Skeletal muscle satellite cell (primary cell): ENCODE results near the gene CCNJL.

Experiments used
- H3K27me3 ChIP-seq: 2 replicates; pipeline ENCODE4 v1.7.0; 2013; ENCODE audit warnings: low read length; ENCODE audit not compliant: control insufficient read depth, insufficient read depth
- H3K36me3 ChIP-seq: 2 replicates; pipeline ENCODE4 v1.7.0; 2013; ENCODE audit warnings: mild to moderate bottlenecking, control low read depth, low read length; ENCODE audit not compliant: insufficient read depth
- H3K4me1 ChIP-seq: 2 replicates; pipeline ENCODE4 v1.7.0; 2013; ENCODE audit warnings: low read length; ENCODE audit not compliant: control insufficient read depth, insufficient read depth
- H3K4me2 ChIP-seq: 2 replicates; pipeline ENCODE4 v1.7.0; 2013; ENCODE audit warnings: mild to moderate bottlenecking, low read length
- H3K4me3 ChIP-seq: 2 replicates; pipeline ENCODE4 v1.7.0; 2013; ENCODE audit warnings: low read length
- H3K9ac ChIP-seq: 2 replicates; pipeline ENCODE4 v1.7.0; 2013; ENCODE audit warnings: mild to moderate bottlenecking, low read depth, low read length, moderate library complexity
- H3K9me3 ChIP-seq: replicated peaks from 2 replicates; pipeline ENCODE4 v1.7.0; 2013; ENCODE audit warnings: mild to moderate bottlenecking, control low read depth, low read length

The CCNJL gene

GRCh38 chr5:160306696-160307095 lies 5.7 kb downstream of the CCNJL start:
- Histone ChIP-seq H3K27me3 (no peaks in the 10 kb centered on the region), H3K4me1 (peaks cover 4% of the 10 kb centered on the region), H3K4me2 (no peak overlapping the region), H3K36me3 (peaks cover 3% of the 10 kb centered on the region), H3K4me3 (no peak overlapping the region), H3K9ac (no peak overlapping the region), H3K9me3 (no peaks in the 10 kb centered on the region)

- Histone ChIP-seq H3K27me3 (no peaks in the 10 kb centered on the region), H3K4me3 (no peak overlapping the region), H3K9ac (no peak overlapping the region), H3K36me3 (peaks cover 3% of the 10 kb centered on the region), H3K4me1 (no peaks in the 10 kb centered on the region), H3K4me2 (no peak overlapping the region), H3K9me3 (no peaks in the 10 kb centered on the region)
Observed at GRCh38 chr5:160305319-160305718, 7.0 kb downstream of the CCNJL start.

- no peaks in the 10 kb centered on the region for H3K27me3 ChIP-seq
- no peaks in the 10 kb centered on the region for H3K4me1 ChIP-seq
- no peak overlapping the region for H3K4me2 ChIP-seq
- no peak overlapping the region for H3K4me3 ChIP-seq
- H3K9me3 ChIP-seq, result no peaks in the 10 kb centered on the region
- H3K36me3 ChIP-seq, result no peaks in the 10 kb centered on the region
- H3K9ac ChIP-seq, result no peak overlapping the region
Observed at GRCh38 chr5:160303690-160304089, 8.7 kb downstream of the CCNJL start.

- Histone ChIP-seq H3K4me3 (no peak overlapping the region), H3K9ac (no peak overlapping the region), H3K4me2 (no peak overlapping the region), H3K36me3 (no peaks in the 10 kb centered on the region), H3K27me3 (no peaks in the 10 kb centered on the region), H3K9me3 (no peaks in the 10 kb centered on the region), H3K4me1 (no peaks in the 10 kb centered on the region)
Observed at GRCh38 chr5:160298189-160298588, 14.2 kb downstream of the CCNJL start.

- Histone ChIP-seq H3K27me3 (no peaks in the 10 kb centered on the region), H3K4me2 (no peak overlapping the region), H3K4me3 (no peak overlapping the region), H3K9me3 (no peaks in the 10 kb centered on the region), H3K36me3 (no peaks in the 10 kb centered on the region), H3K9ac (no peak overlapping the region), H3K4me1 (no peaks in the 10 kb centered on the region)
Observed at GRCh38 chr5:160297776-160298175, 14.6 kb downstream of the CCNJL start.

- H3K36me3 ChIP-seq, result no peaks in the 10 kb centered on the region
- H3K9ac ChIP-seq, result no peak overlapping the region
- no peak overlapping the region for H3K4me3 ChIP-seq
- H3K4me1 ChIP-seq, result no peaks in the 10 kb centered on the region
- no peaks in the 10 kb centered on the region for H3K27me3 ChIP-seq
- H3K4me2 ChIP-seq, result no peak overlapping the region
- no peaks in the 10 kb centered on the region for H3K9me3 ChIP-seq
Observed at GRCh38 chr5:160297004-160297403, 15.4 kb downstream of the CCNJL start.

- Histone ChIP-seq H3K4me3 (no peak overlapping the region), H3K9me3 (no peaks in the 10 kb centered on the region), H3K36me3 (no peaks in the 10 kb centered on the region), H3K27me3 (no peaks in the 10 kb centered on the region), H3K4me1 (no peaks in the 10 kb centered on the region), H3K9ac (no peak overlapping the region), H3K4me2 (no peak overlapping the region)
Observed at GRCh38 chr5:160296496-160296895, 15.9 kb downstream of the CCNJL start.

GRCh38 chr5:160293901-160294561 lies 18.3 kb downstream of the CCNJL start:
- Histone ChIP-seq H3K27me3 (no peaks in the 10 kb centered on the region), H3K4me3 (no peak overlapping the region), H3K4me1 (no peaks in the 10 kb centered on the region), H3K9ac (no peak overlapping the region), H3K9me3 (no peaks in the 10 kb centered on the region), H3K4me2 (no peak overlapping the region), H3K36me3 (no peaks in the 10 kb centered on the region)

GRCh38 chr5:160293386-160293785 lies 19.0 kb downstream of the CCNJL start:
- no peaks in the 10 kb centered on the region for H3K27me3 ChIP-seq
- H3K4me3 ChIP-seq, result no peak overlapping the region
- H3K9me3 ChIP-seq, result no peaks in the 10 kb centered on the region
- H3K4me1 ChIP-seq, result no peaks in the 10 kb centered on the region
- H3K4me2 ChIP-seq, result no peak overlapping the region
- no peaks in the 10 kb centered on the region for H3K36me3 ChIP-seq
- H3K9ac ChIP-seq, result no peak overlapping the region

GRCh38 chr5:160291467-160291866 lies 20.9 kb downstream of the CCNJL start:
- Histone ChIP-seq H3K4me2 (no peak overlapping the region), H3K4me3 (no peak overlapping the region), H3K4me1 (no peaks in the 10 kb centered on the region), H3K9me3 (no peaks in the 10 kb centered on the region), H3K27me3 (no peaks in the 10 kb centered on the region), H3K36me3 (no peaks in the 10 kb centered on the region), H3K9ac (no peak overlapping the region)

GRCh38 chr5:160290751-160291150 lies 21.6 kb downstream of the CCNJL start:
- H3K36me3 ChIP-seq, result no peaks in the 10 kb centered on the region
- no peaks in the 10 kb centered on the region for H3K27me3 ChIP-seq
- H3K4me1 ChIP-seq, result no peaks in the 10 kb centered on the region
- no peaks in the 10 kb centered on the region for H3K9me3 ChIP-seq
- H3K4me3 ChIP-seq, result no peak overlapping the region
- H3K4me2 ChIP-seq, result no peak overlapping the region
- H3K9ac ChIP-seq, result no peak overlapping the region

- Histone ChIP-seq H3K4me1 (no peaks in the 10 kb centered on the region), H3K4me2 (no peak overlapping the region), H3K27me3 (no peaks in the 10 kb centered on the region), H3K36me3 (no peaks in the 10 kb centered on the region), H3K4me3 (no peak overlapping the region), H3K9ac (no peak overlapping the region), H3K9me3 (no peaks in the 10 kb centered on the region)
Observed at GRCh38 chr5:160289721-160290120, 22.6 kb downstream of the CCNJL start.
